DLD1 (cell line): Measurements from ENCODE around the gene PIGL.
"Not testable (repeated sequence)": the region's sequence is repeated elsewhere in the genome, so short reads cannot be mapped to it uniquely, and the experiment has no call there.

Experiments
- in situ Hi-C: cut with HindIII; loops from 2 replicates; pipeline ENCODE4 v1.10.0; 2017; ENCODE audit warnings: low sequenced_read_pairs

PIGL gene

DNA sequence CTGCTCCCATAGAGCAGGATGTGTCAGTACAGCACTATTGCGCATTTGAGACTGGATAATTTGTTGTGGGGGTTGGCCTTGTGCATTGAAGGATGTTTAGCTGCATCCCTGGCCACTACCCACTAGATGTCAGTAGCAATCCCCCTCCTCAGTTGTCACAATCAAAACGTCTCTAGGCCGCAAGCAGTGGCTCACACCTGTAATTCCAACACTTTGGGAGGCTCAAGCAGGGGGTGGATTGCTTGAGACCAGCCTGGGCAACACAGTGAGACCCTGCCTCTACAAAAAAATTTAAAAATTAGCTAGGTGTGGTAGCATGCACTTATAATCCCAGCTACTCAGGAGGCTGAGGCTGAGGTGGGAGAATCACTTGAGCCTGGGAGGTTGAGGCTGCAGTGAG, 87.8 kb downstream of the PIGL start:
- in situ Hi-C loops, result no loop called here

DNA sequence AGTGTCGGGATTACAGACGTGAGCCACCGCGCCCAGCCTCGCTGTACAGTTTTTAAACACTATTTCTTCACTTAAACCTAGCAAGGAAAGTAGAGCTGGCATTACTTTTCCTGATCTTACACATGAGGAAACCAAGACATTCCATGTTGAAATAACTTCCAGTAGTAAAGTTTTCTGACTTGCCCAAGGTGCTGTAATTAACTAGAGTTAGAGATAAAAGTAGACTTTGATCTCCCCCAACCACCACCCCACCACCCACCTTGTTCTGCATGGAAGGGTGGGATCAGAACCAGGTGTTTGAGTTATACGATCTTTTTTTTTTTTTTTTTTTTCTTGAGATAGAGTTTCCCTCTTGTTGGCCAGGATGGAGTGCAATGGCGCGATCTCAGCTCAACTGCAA, 89.2 kb downstream of the PIGL start:
- in situ Hi-C loops, result no loop called here

DNA sequence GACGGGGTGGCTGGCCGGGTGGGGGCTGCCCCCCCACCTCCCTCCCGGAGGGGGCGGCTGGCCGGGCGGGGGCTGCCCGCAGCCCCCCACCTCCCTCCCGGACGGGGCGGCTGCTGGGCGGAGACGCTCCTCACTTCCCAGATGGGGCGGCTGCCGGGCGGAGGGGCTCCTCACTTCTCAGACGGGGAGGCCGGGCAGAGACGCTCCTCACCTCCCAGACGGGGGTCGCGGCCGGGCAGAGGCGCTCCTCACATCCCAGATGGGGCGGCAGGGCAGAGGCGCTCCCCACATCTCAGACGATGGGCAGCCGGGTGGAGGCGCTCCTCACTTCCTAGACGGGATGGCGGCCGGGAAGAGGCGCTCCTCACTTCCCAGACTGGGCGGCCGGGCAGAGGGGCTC, 95.1 kb downstream of the PIGL start:
- in situ Hi-C loops, result not testable (repeated sequence)

DNA sequence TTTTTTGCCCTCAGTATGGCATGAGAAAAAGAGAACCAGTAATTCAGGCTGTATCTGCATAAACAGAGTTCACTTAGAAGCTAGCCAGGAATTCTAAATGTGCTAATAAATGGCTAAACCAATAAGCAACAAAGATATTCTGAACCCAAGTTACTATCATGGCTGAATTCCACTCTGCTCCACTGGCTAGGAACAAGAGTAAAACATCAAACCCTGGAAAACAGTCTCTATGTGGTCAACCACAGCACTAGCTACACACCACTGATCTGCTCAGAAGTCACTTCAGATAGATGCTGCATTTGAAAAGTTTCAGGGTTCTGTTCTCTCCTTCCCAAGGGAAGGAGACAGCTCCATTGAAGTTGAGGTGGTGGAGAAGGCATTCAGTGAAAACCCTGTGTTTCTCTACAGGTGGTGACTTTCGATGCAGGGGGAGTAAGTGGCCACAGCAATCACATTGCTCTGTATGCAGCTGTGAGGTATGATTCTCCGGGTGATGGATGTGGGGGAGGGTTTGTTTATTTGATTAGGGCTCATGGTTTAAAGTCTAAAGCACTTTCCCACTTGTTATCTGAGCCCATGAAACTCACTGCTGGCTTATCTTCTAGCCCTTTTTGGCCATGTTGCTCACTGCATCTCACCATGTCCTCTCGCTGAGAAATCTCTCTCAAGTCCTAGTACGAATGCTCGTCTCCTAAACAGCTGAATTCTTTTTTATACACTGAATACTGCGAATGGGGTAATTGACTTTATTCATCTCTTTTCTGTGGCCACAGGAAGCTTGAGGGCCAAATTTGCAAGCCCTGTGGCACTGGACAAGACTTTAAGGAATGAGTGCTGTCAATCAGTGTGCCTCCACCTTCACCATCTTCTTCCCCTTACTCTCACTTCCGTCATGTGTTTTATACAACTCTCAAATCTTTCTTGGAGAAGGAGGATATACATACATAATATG, 96.4 kb downstream of the PIGL start:
- in situ Hi-C loops, result no loop called here

DNA sequence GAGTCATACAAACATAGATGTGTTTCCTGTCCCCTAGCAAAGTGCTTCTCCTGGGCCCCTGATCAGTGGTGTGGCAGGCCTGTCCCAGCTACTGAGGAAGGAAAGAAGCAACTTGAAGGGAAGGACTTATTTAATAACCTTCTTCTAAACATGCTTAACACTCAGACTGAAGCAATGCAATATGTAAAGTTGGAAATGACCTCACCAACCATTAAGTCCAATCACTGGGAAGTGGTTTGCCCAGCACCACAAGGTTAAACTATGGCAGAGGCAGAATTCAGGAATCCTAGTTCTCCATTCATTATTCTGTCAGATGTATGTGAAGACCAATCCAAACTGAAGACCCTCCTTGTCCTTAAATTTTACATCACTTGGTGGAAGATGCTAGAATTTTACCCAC, 97.2 kb downstream of the PIGL start:
- in situ Hi-C loops, result no loop called here

DNA sequence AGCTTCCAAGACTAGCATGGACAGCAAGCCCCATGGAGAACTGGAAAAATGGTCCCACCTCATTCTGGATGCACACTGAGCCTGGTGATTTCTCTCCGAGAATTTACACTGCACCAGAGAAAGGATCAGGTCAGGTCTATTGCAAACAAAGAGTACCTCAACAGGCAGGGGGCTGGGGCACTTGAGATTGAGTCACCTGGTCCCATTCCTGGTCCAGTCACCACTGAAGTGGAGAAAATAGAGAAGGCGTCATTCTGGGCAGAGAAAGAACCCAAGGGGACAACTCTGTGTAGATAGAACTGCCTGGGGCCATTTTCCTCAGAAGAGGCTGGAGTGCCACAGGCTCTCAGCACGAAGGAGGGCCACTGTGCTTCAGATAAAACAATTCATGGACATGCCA, 97.8 kb downstream of the PIGL start:
- in situ Hi-C loops, result no loop called here

DNA sequence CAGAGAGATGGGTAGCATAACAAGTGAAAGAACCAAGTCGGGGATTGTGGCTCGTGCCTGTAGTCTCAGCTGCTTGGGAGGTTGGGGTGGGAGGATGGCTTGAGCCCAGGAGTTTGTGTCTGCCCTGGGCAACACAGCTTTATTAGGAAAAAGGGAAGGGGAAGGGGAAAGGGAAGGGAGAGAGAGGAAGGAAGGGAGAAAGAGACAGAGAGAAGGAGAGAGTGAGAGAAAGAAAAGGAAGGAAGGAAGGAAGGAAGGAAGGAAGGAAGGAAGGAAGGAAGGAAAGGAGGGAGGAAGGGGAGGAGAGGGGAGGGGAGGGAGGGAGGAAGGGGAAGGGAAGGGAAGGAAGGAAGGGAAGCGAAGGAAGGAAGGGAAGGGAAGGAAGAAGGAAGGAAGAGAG, 103.0 kb downstream of the PIGL start:
- in situ Hi-C loops, result no loop called here

DNA sequence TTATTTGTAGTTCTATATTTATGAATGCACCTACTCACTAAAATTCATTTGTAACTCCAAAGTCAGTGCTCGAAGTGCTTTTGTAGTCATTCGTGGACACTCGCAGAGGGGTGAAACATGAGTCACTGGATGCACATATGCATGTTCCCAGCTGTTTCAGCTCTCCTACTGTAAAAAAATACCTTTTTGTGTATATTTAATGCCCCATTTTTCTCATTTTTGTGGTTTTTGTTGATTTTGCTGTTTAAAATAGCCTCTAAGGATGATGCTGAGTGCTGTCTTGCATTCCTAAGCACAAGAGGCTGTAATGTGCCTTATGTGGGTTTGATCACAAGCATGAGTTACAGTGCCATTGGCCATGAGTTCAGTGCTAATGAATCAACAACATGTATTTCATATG, 105.6 kb downstream of the PIGL start:
- in situ Hi-C loops, result no loop called here

DNA sequence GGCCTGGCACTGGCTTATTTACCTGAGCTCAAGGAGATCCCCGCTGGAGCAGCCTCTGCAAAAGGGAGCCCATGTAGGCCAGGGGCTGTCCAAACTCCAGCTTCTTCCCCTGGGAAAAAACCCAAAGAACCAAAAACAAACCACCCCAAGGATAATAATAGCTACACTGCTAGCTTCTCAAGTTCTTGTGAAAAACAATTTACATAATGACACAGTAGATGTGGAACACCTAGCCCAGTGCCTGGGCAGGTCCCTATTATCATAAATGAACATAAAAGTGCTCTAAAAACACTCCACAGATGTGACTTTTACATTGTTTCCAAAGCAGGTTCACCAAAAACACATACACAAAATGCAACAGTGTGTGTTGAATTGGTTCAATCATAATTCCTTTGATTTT, 109.0 kb downstream of the PIGL start:
- in situ Hi-C loops, result no loop called here

DNA sequence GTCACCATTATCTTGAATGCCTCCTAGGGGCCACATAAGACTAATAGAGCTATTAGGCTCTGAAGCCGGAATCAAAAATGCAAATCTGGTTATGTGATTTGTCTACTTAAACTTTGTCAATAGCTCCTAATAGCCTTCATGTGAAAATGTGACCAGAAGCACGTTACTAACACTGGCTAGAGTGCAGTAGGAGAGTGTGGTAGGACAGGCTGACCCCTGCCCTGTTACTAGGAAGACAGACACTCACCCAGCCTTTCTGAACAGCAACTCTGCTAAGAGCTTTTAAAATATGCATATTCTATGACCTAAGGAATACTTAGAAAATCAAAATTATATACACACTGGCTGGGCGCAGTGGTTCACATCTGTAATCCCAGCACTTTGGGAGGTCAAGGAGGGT, 110.0 kb downstream of the PIGL start:
- in situ Hi-C loops, result no loop called here

DNA sequence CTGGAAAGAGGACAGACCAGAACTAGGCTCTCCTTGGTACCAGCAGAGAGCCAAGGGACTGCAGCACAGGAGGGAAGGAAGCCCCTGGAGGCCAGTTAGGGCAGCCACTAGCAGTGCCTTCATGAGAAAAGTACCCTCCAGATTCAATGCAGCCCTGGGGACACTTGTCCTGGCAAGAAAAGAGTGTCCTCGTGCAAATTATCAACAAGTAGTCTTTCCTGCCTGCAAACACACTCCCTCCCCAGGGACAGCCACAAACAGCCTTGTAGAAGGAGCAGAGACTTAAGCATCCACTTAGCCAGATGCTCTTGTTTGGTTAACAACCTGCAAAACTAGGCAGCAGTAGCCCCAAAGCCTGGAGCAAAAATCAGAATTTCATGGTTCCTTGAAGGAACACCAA, 112.0 kb downstream of the PIGL start:
- in situ Hi-C loops, result no loop called here

DNA sequence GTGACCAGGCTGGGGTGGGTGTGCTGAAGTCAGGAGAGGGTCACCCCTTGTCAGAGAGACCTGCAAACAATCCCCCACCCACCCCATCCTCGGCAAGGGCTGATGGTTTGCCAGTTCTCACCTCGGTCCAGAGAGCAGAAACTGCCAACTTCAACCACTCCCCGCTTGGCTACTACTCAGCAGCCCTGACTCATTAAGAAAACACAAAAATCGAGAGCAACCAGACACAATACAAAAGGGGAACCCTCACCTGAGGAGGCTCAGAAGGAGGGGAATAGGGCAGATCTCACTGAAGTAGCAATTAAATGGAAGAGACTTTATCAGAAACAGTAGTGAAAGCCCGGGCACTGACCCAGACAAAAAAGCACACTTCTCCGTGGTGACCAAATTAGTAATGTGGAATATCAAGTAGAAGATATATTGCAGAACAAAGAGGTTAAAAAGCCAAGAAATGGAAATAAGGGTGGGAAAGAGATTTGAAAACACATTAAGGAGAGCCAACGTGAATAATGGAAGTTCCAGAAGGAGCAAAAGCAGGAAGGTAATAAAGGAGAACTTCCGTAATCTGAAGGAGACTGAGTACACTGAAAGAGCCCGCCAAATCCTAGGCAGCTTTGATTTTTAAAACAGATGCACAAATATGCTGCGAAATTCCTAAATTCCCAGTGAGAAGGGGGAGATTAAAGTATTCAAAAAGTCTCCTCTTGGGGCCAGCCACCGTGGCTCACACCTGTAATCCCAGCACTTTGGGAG, 112.7 kb downstream of the PIGL start:
- in situ Hi-C loops, result no loop called here

DNA sequence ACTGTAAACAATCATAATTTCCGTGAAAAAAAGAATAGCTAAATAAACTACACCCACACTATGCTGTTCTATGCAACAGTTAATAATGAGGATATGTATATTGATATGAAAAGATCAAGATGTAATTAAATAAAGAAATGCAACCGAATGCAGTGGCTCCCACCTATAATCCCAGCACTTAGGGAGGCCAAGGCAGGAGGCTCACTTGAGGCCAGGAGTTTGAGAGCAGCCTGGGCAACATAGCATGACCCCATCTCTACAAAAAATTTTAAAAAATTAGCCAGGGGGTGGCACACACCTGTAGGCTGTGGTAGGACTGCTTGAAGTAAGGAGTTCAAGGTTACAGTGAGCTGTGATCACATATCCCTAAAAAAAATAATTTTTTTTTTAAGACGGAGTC, 121.4 kb downstream of the PIGL start:
- in situ Hi-C loops, result no loop called here

DNA sequence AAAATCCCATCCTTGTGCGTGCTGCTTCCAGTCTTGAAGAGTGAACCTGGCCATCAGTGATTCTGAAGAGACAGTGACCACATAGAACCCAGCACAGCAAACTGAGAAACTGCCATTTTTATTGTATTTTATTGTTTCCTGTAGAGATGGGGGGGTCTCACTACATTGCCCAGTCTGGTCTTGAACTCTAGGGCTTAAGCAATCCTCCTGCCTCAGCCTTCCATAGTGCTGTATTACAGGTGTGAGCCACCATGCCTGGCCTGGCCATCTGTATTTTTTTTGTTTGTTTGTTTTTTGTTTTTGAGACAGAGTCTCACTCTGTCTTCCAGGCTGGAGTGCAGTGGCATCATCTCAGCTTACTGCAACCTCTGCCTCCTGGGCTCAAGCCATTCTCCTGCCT, 122.4 kb downstream of the PIGL start:
- in situ Hi-C loops, result no loop called here

DNA sequence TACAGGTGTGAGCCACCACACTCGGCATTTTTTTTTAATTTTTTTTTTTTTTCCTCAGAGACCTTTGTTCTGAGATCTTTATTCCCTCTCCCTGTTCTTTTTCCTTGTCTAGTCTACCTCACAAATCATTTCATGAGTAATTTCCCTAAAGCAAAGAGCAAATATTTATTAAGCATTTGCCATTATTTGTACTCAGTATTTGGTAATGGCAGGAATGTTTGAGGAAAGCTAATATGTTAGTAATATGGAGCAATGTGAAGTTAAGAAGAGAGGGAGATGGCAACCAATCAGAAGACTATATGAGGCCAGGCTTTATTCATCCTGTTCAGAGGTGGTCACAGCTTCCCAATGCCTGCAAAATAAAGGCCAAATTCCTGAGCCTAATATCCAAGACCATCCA, 122.9 kb downstream of the PIGL start:
- in situ Hi-C loops, result no loop called here

DNA sequence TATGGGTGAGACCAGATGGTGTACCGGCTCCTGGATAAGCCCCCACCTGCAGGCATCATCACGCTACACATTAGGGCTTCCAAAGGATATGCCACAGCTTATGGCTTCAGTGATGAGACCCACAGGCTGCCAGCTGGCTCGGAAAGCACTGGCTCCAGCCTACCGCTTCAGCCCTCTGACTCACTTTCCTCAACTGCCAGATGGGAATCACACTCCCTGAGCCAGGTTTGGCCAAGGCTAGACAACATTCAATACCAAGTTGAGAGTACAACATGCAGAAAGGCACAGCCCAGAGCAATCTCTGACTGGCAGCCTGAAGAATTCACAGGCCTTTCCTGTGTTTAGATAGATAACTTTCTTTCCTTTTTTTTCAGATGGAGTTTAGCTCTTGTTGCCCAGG, 126.0 kb downstream of the PIGL start:
- in situ Hi-C loops, result no loop called here

DNA sequence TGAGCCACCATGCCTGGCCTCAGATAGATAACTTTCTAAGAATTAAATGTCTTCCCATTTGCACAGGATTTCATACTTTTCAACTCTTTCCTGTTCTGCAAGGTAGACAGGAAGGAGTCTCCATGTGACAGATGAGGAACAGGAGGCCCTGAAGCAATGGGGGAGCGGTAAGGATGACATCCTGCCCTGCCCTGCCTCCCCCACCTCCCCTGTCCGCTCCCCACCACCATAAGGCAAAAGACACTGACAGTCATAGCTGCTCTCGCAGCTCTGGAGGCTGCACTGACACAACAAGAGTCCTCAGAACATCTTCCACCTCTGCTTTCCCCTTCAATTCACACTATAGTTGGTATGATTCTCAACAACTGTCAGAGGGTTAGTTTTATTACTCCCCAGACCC, 126.6 kb downstream of the PIGL start:
- in situ Hi-C loops, result no loop called here

DNA sequence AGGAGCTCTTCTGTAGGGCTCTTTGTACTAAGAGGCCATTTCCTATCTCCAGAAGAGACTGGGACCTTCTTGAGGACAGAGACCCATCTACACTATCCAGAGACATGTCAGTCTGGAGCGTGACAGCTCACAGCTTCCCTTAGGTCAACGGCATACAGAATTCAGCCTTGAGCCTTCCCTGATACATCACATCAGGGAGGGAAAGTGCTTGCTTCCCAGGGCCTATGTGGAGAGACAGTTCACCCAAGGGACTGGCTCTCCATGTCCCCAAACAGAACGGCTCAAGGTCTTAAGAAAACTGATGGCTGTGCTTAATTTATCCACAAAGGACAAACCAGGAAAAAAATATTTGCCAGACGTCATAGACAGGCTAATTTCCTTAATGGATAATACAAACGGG, 128.6 kb downstream of the PIGL start:
- in situ Hi-C loops, result no loop called here

DNA sequence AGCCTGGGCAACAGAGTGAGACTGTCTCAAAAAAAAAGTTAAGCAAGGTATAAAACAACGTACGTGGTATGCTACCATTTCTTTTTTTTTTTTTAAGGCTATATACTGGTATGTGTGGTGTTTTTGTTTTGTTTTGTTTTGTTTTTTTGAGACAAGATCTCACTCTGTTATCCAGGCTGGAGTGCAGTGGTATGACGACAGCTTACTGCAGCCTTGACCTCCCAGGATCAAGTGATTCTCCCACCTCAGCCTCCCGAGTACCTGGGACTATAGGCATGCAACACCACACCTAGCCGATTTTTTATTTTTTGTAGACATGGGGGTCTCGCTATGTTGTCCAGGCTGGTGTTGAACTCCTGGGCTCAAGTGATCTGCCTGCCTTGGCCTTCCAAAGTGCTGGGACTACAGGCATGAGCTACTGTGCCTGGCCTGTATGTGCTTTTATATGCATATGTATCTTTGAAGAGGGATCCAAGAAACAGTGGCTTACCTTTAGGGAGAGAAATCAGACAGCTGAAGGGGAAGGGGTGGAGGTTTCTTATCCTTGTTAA, 129.8 kb downstream of the PIGL start:
- in situ Hi-C loops, result no loop called here

DNA sequence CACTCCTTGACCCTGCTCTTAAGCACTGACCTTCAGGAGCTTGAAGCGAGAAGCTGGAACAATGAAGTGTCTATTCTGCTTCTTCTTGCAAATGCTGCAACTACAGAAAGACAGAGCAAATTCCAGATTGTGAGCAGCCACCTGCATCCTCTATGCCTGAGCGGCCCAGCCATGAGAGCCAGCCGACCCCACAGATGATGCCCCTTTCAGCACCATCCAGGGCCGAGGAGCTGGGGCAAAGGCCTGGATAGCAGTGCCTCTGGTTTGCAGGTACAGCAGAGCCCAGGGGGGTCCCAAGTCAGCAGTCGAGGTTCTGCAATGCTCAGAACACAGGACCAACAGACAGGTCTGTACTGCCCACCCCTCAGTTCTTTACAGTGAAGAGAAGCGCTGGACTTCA, 131.6 kb downstream of the PIGL start:
- in situ Hi-C loops, result no loop called here

DNA sequence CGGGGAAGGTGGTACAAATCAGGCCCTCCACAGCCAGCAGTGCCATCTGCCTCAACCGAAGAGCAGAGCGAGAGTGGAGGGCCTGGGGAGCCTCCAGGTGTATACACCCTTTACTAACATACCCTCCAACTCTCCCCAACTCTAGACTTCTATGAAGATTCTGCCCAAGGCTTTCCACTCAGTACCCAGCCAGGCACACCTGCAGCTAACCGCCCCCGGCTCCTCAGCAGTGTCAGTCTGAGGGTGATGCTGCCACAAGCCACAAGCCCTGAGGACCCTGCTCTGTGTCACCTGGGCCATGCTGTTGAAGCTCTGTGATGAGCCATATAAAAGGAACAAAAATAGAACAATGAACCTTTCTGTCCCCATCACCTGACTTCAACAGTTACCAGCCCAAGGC, 132.4 kb downstream of the PIGL start:
- in situ Hi-C loops, result no loop called here

DNA sequence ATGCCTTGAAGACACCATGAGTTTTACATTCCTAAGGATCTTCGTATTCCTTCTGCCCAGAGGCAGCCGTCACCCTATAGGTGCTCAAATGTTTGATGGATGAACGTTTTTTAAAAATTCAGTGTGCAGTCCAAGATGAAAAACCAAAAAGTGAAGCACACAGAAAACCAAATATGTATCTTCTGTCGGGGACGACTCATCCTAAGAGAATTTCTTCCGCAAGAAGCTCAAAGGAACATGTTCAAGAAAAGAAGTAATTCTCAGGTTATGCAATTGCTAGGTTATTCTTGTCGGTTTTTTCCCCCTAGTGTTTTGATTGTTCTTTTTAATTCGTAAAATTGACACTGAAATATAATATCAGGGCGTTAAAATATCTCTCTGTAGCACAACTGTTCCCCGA, 134.8 kb downstream of the PIGL start:
- in situ Hi-C loops, result no loop called here
